Measurements from ENCODE around the gene CWH43.
A peak's percentile ranks its signal among the peaks of the same experiment; 100 is the strongest.
"Not testable (repeated sequence)": the region's sequence is repeated elsewhere in the genome, so short reads cannot be mapped to it uniquely, and the experiment has no call there.

Gene CWH43

GRCh38 chr4:49097071-49097470, 111.0 kb downstream of the CWH43 start:
- not testable (repeated sequence) for H3K27me3 ChIP-seq (ENCODE audit: control insufficient read depth, insufficient read depth, low read length); H3K9ac ChIP-seq (ENCODE audit: low read length); H3K27ac ChIP-seq (ENCODE audit: low read depth, low read length); H3K4me1 ChIP-seq (ENCODE audit: control insufficient read depth, insufficient read depth, low read length); H3K36me3 ChIP-seq (ENCODE audit: control insufficient read depth, insufficient read depth, low read length)
- H3K4me3 ChIP-seq (ENCODE audit: low read depth, low read length): peak overlapping the region; percentile 14; the same call in 1 of the 2 replicates
- H3K9me3 ChIP-seq (ENCODE audit: control insufficient read depth, insufficient read depth, low read depth, low read length): peaks cover 56% of the 10 kb centered on the region

- Histone ChIP-seq H3K4me3 (ENCODE audit: low read depth, low read length) (peak overlapping the region; percentile 16; the same call in 1 of the 2 replicates), H3K9me3 (ENCODE audit: control insufficient read depth, insufficient read depth, low read depth, low read length) (peaks cover 55% of the 10 kb centered on the region)
- H3K9ac ChIP-seq (ENCODE audit: low read length): not testable (repeated sequence)
These were observed 111.4 kb downstream of the CWH43 start for GRCh38 chr4:49097505-49097904.

GRCh38 chr4:49098034-49098759, 112.1 kb downstream of the CWH43 start:
- H3K36me3 ChIP-seq (ENCODE audit: control insufficient read depth, insufficient read depth, low read length); H3K9ac ChIP-seq (ENCODE audit: low read length); H3K27me3 ChIP-seq (ENCODE audit: control insufficient read depth, insufficient read depth, low read length); H3K4me1 ChIP-seq (ENCODE audit: control insufficient read depth, insufficient read depth, low read length); H3K27ac ChIP-seq (ENCODE audit: low read depth, low read length): not testable (repeated sequence)
- H3K9me3 ChIP-seq (ENCODE audit: control insufficient read depth, insufficient read depth, low read depth, low read length): peaks cover 56% of the 10 kb centered on the region
- H3K4me3 ChIP-seq (ENCODE audit: low read depth, low read length): peak overlapping the region; percentile 16; the same call in 1 of the 2 replicates

More at GRCh38 chr4:49097505-49097904, 111.4 kb downstream of the CWH43 start:
- H3K4me1 ChIP-seq (ENCODE audit: control insufficient read depth, insufficient read depth, low read length); H3K27ac ChIP-seq (ENCODE audit: low read depth, low read length); H3K27me3 ChIP-seq (ENCODE audit: control insufficient read depth, insufficient read depth, low read length); H3K36me3 ChIP-seq (ENCODE audit: control insufficient read depth, insufficient read depth, low read length): not testable (repeated sequence)

- H3K36me3 ChIP-seq (ENCODE audit: control insufficient read depth, insufficient read depth, low read length); H3K27ac ChIP-seq (ENCODE audit: low read depth, low read length); H3K4me1 ChIP-seq (ENCODE audit: control insufficient read depth, insufficient read depth, low read length); H3K9ac ChIP-seq (ENCODE audit: low read length); H3K27me3 ChIP-seq (ENCODE audit: control insufficient read depth, insufficient read depth, low read length): not testable (repeated sequence)
- H3K4me3 ChIP-seq (ENCODE audit: low read depth, low read length): peak overlapping the region; percentile 11; the same call in 1 of the 2 replicates
- peaks cover 74% of the 10 kb centered on the region for H3K9me3 ChIP-seq (ENCODE audit: control insufficient read depth, insufficient read depth, low read depth, low read length)
These were observed 113.9 kb downstream of the CWH43 start for GRCh38 chr4:49099831-49100444.

- H3K9ac ChIP-seq (ENCODE audit: low read length); H3K36me3 ChIP-seq (ENCODE audit: control insufficient read depth, insufficient read depth, low read length); H3K27ac ChIP-seq (ENCODE audit: low read depth, low read length); H3K4me1 ChIP-seq (ENCODE audit: control insufficient read depth, insufficient read depth, low read length); H3K27me3 ChIP-seq (ENCODE audit: control insufficient read depth, insufficient read depth, low read length): not testable (repeated sequence)
- peaks cover 80% of the 10 kb centered on the region for H3K9me3 ChIP-seq (ENCODE audit: control insufficient read depth, insufficient read depth, low read depth, low read length)
- peak overlapping the region; percentile 2; the same call in 1 of the 2 replicates for H3K4me3 ChIP-seq (ENCODE audit: low read depth, low read length)
These were observed 116.3 kb downstream of the CWH43 start for GRCh38 chr4:49102344-49102898.

GRCh38 chr4:49103436-49104136, 117.5 kb downstream of the CWH43 start:
- H3K4me1 ChIP-seq (ENCODE audit: control insufficient read depth, insufficient read depth, low read length); H3K36me3 ChIP-seq (ENCODE audit: control insufficient read depth, insufficient read depth, low read length); H3K4me3 ChIP-seq (ENCODE audit: low read depth, low read length); H3K27ac ChIP-seq (ENCODE audit: low read depth, low read length); H3K27me3 ChIP-seq (ENCODE audit: control insufficient read depth, insufficient read depth, low read length); H3K9ac ChIP-seq (ENCODE audit: low read length): not testable (repeated sequence)
- peaks cover 81% of the 10 kb centered on the region for H3K9me3 ChIP-seq (ENCODE audit: control insufficient read depth, insufficient read depth, low read depth, low read length)

GRCh38 chr4:49104231-49104930, 118.3 kb downstream of the CWH43 start:
- H3K4me3 ChIP-seq (ENCODE audit: low read depth, low read length): peak overlapping the region; percentile 0; the same call in 1 of the 2 replicates
- not testable (repeated sequence) for H3K27ac ChIP-seq (ENCODE audit: low read depth, low read length); H3K36me3 ChIP-seq (ENCODE audit: control insufficient read depth, insufficient read depth, low read length); H3K4me1 ChIP-seq (ENCODE audit: control insufficient read depth, insufficient read depth, low read length); H3K9ac ChIP-seq (ENCODE audit: low read length); H3K27me3 ChIP-seq (ENCODE audit: control insufficient read depth, insufficient read depth, low read length)
- peaks cover 74% of the 10 kb centered on the region for H3K9me3 ChIP-seq (ENCODE audit: control insufficient read depth, insufficient read depth, low read depth, low read length)

- not testable (repeated sequence) for H3K27me3 ChIP-seq (ENCODE audit: control insufficient read depth, insufficient read depth, low read length); H3K36me3 ChIP-seq (ENCODE audit: control insufficient read depth, insufficient read depth, low read length); H3K4me1 ChIP-seq (ENCODE audit: control insufficient read depth, insufficient read depth, low read length); H3K27ac ChIP-seq (ENCODE audit: low read depth, low read length); H3K9ac ChIP-seq (ENCODE audit: low read length)
- Histone ChIP-seq H3K4me3 (ENCODE audit: low read depth, low read length) (peak overlapping the region; percentile 0; the same call in 1 of the 2 replicates), H3K9me3 (ENCODE audit: control insufficient read depth, insufficient read depth, low read depth, low read length) (peaks cover 74% of the 10 kb centered on the region)
These were observed 119.3 kb downstream of the CWH43 start for GRCh38 chr4:49105248-49105904.

- H3K4me3 ChIP-seq (ENCODE audit: low read depth, low read length); H3K27me3 ChIP-seq (ENCODE audit: control insufficient read depth, insufficient read depth, low read length); H3K27ac ChIP-seq (ENCODE audit: low read depth, low read length); H3K36me3 ChIP-seq (ENCODE audit: control insufficient read depth, insufficient read depth, low read length); H3K9ac ChIP-seq (ENCODE audit: low read length); H3K4me1 ChIP-seq (ENCODE audit: control insufficient read depth, insufficient read depth, low read length): not testable (repeated sequence)
- peaks cover 87% of the 10 kb centered on the region for H3K9me3 ChIP-seq (ENCODE audit: control insufficient read depth, insufficient read depth, low read depth, low read length)
These were observed 121.2 kb downstream of the CWH43 start for GRCh38 chr4:49107262-49107661.

GRCh38 chr4:49108183-49108978, 122.3 kb downstream of the CWH43 start:
- not testable (repeated sequence) for H3K9ac ChIP-seq (ENCODE audit: low read length); H3K27me3 ChIP-seq (ENCODE audit: control insufficient read depth, insufficient read depth, low read length); H3K36me3 ChIP-seq (ENCODE audit: control insufficient read depth, insufficient read depth, low read length); H3K27ac ChIP-seq (ENCODE audit: low read depth, low read length); H3K4me1 ChIP-seq (ENCODE audit: control insufficient read depth, insufficient read depth, low read length)
- H3K4me3 ChIP-seq (ENCODE audit: low read depth, low read length): peak overlapping the region; percentile 0; the same call in 1 of the 2 replicates
- H3K9me3 ChIP-seq (ENCODE audit: control insufficient read depth, insufficient read depth, low read depth, low read length): peaks cover 88% of the 10 kb centered on the region
